HG03064 (cell line): ENCODE measurements around the gene CACNA1I.

Experiments used
- ATAC-seq: cut with Tn5 transposase; IDR thresholded peaks from one replicate; pipeline ENCODE4 v1.9.1; 2021; ENCODE audit warnings: low read depth; ENCODE audit not compliant: unreplicated experiment

The CACNA1I gene

GRCh38 chr22:39595622-39596172 is 25.1 kb downstream of the CACNA1I start:
- ATAC-seq, result no peak

DNA sequence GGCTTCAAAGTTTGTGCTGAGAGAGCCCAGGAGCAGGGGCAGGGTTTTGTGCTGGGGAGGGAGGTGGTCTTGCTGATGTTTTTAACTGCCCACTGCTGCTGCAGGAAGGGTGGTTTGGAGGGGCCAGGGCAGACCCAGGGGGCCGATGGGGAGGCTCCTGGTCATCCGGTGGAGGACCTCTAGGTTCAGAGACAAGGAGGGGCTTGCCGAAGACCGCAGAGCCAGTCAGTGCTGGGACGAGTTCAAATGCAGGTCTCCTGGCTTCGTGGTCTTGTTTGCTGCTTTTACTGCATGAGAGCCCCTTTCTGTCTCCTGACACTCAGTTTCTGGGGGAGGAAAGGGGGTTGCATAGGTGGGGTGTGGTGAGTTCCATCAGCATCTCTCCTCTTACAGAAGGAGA is 26.0 kb downstream of the CACNA1I start:
- ATAC-seq, result no peak

GRCh38 chr22:39597236-39597869 is 26.8 kb downstream of the CACNA1I start:
- ATAC-seq, result no peak

DNA sequence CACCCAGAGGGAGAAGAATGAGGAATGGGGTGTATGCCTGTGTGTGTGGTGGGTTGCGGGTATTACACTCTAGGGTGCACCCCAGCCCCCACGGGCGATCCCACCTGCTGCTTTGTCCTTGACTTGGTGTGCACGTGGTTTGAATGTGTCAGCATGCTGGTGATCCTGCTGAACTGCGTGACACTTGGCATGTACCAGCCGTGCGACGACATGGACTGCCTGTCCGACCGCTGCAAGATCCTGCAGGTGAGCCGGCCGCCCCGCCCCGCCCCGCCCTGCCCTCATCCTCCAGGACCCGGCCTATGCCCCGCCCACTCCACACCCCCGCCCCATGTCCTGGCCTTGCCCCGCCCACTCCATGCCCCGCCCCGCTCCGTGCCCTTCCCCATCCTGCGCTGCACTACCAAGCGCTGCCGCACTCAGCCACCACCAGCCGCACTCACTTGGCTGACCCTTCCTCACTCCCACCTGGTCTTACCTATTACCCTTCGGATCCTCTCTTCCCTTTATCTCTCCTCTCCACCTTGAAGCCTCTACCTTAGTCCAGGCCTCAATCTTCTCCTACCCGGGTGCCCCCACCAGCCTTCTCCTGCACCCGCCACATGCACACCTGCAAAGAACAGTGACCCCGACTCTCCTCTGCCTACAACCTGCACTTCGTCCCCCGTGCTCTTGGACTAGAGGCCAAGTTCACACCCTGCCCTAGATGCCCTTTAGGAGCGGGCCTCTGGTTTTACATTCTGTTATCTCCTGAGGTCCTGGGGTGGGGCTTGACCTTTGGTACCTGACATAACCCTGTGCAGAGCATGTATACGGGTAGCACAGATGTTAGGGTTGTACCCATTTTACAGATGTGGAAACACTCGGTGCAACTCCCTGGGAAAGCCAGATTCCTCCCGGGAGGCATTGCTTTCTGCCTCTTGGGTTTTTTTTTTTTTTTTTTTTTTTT is 27.7 kb downstream of the CACNA1I start:
- ATAC-seq, result no peak

DNA sequence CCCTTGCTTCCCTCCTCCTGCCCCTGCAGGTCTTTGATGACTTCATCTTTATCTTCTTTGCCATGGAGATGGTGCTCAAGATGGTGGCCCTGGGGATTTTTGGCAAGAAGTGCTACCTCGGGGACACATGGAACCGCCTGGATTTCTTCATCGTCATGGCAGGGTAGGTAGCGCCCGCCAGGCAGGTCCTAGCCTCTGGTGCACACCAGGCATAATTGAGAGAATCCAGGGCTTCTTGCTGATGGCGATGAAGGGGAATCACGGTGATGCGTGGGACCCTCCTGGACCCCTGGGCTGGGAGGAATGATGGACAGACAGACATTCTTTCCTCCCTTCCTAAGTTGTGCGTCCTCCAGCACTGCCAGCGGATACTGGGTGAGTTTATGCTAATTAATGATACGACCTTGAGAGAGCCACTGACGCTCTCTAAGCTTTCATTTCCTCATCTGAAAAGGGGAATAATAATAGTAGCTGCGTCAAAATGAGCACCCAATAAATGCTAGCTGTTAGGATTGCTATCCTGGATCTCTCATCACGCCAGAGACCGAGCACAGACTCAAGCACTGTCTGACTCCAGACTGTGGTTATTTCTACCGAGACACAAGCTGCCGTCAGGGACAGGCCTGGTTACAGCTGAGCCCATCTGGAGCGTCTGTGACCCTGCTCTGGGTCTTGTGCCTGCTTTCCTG is 30.1 kb downstream of the CACNA1I start:
- ATAC-seq, result no peak

DNA sequence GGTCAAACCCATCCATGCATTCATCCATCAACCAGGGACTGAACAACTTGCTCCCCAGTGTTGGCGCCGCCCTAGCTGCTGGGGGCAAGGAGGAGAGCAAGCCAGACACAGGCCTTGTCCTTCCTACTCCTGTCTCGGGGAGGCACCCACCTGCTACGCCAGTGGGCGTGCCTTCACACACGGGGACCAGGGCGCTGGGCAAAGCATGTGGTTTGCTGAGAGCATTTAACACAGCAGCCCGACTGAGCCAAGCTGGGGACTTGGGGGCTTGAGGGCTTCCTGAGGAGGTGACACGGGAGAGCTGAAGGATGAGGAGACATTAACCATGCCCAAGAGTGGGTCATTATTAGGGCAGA is 30.6 kb downstream of the CACNA1I start:
- ATAC-seq, result no peak

GRCh38 chr22:39603345-39603744 is 32.8 kb downstream of the CACNA1I start:
- ATAC-seq, result no peak

- no peak for ATAC-seq
Observed at GRCh38 chr22:39610246-39610645, 39.7 kb downstream of the CACNA1I start.

GRCh38 chr22:39610766-39611165 is 40.2 kb downstream of the CACNA1I start:
- no peak for ATAC-seq

GRCh38 chr22:39611360-39611759 is 40.8 kb downstream of the CACNA1I start:
- no peak for ATAC-seq

GRCh38 chr22:39612811-39613548 is 42.4 kb downstream of the CACNA1I start:
- ATAC-seq, result no peak

DNA sequence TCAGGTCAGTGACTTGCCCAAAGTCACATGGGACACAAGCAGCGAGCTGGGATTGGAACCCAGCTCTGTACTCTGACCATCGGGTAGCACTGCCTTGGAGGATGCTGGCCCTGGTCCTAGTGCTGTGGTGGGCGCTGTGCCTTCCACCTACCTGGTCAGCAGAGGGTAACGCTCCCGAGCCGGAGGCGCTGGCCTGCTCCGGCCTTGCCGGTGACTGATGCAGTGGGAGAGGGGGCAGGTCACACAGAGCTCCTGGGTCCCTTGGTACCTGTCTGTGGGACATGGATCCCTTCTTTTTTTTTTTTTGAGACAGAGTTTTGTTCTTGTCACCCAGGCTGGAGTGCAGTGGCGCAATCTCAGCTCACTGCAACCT is 43.0 kb downstream of the CACNA1I start:
- ATAC-seq, result no peak

GRCh38 chr22:39614442-39614841 is 43.9 kb downstream of the CACNA1I start:
- no peak for ATAC-seq

- ATAC-seq, result no peak
Observed at GRCh38 chr22:39616051-39616450, 45.5 kb downstream of the CACNA1I start.

- no peak for ATAC-seq
Observed at GRCh38 chr22:39616781-39617180, 46.2 kb downstream of the CACNA1I start.

GRCh38 chr22:39617342-39617741 is 46.8 kb downstream of the CACNA1I start:
- ATAC-seq, result no peak

DNA sequence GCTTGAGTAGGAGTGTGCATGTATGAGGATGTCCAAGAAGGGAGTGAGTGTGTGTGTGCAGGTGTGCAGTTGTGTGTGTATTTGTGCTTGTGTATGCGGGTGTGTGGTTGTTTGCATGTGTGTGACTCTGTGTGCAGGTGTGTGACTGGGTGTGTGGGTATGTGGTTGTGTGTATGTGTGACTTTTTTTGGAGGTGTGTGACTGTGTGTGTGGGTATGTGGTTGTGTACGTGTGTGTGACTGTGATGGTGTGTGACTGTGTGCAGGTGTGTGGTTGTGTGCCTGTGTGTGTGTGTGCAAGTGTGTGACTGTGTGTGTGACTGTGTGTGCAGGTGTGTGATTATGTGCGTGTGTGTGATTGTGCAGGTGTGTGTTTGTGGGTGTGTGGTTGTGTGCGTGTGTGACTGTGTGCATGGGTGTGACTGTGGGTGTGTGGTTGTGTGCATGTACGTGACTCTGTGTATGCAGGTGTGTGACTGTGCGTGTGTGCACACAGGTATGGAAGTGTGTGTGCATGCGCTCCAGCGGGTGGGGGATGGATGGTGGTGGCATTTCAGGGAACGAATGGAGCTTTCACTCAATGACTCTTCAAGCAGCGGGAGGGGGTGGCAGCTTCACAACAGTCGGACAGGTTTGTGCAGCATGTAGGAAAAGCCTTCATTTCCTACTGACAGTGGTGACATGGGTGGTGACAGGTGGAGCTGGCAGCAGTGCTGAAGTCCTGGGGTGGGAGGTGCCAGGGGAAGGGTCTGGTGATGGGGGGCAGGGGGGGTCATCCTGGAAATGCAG is 47.6 kb downstream of the CACNA1I start:
- ATAC-seq, result no peak

- ATAC-seq, result no peak
Observed at GRCh38 chr22:39618996-39619530, 48.5 kb downstream of the CACNA1I start.

DNA sequence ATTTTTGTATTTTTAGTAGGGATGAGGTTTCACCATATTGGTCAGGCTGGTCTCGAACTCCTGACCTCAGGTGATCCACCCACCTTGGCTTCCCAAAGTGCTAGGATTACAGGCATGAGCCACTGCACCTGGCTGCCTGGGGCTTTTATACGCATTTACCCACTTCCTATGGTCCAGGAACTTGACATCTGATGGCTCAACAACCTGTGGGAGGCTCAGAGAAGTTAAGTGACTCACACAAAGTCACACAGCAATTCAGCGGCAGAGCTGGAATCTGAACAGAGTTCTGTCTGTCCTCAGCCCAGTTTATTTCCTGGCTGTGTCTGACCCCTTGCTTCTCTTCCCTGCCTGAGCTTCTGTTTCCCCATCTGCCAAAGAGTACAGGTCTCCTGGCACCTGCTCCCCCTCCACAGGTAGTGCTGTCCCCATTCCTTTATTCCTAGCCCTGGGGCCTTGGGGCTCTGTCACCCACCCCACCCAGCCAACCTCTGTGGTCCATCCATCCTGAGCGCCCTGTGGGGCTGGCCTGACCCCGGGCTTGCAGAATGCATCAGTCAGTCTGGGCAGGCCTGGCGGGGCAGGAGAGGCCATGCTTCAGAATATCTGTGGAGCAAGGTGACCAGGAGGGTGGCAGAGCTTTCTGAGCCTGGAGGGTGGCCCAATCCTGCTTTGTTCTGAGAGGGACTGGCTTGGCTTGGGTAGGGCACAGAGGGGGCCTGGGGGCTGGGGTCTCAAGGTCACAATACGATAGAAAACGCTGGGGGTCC is 50.6 kb downstream of the CACNA1I start:
- no peak for ATAC-seq
